Liver (tissue), 3 donors: ENCODE results near the gene CDKN2D.

Source experiments
- ATF3 ChIP-seq: IDR thresholded peaks from 2 replicates; pipeline ENCODE4 v1.6.1; 2016; ENCODE audit warnings: antibody characterized with exemption
- CTCF ChIP-seq: fragments of 150-350 bp; IDR thresholded peaks from 2 replicates; pipeline ENCODE4 v1.5.1; 2017; ENCODE audit warnings: improper control_type of control experiment, low read depth, low read length; ENCODE audit not compliant: missing input control
- FOXA1 ChIP-seq: IDR thresholded peaks from 2 replicates; pipeline ENCODE4 v1.6.1; 2016; ENCODE audit warnings: antibody characterized with exemption
- MAX ChIP-seq: IDR thresholded peaks from 2 replicates; pipeline ENCODE4 v1.6.1; 2016; ENCODE audit warnings: antibody characterized with exemption
- RAD21 ChIP-seq, 2 donors: IDR thresholded peaks; 2 replicates each; pipeline ENCODE4 v1.6.1; 2016; ENCODE audit warnings: antibody characterized with exemption in 2 of 2, mild to moderate bottlenecking in 2 of 2
- RXRA ChIP-seq, 2 donors: IDR thresholded peaks; 2 replicates each; pipeline ENCODE4 v1.6.1; 2017 to 2018; ENCODE audit warnings: antibody characterized with exemption in 2 of 2, mild to moderate bottlenecking in 1 of 2
- TAF1 ChIP-seq: conservative IDR thresholded peaks from 2 replicates; pipeline ENCODE4 v1.6.1; 2016; ENCODE audit warnings: antibody characterized with exemption, mild to moderate bottlenecking
- donor health status: healthy.
- donor health status: healthy.

- TF ChIP-seq CTCF (no peak), TAF1 (no peak), MAX (no peak), FOXA1 (no peak), ATF3 (no peak), RAD21 (IDR thresholded peaks at IDR 0.05) (no peak), RXRA (IDR thresholded peaks at IDR 0.05) (no peak)
These were observed 36.3 kb downstream of the CDKN2D start for GRCh38 chr19:10532457-10532856.
